B cell (primary cell): Measurements from ENCODE around the gene CALM1. TPM values are rescaled to one million over a fixed set of nuclear protein-coding genes. Genes with fewer than 3 reads are reported as not detected.

ENCODE experiments used
- ATAC-seq: fragments of 200-7000 bp; cut with Tn5 transposase; one replicate; pipeline ENCODE4 v1.10.0; 2021; ENCODE audit warnings: low read depth, mild to moderate bottlenecking, moderate number of reproducible peaks, moderate library complexity
- CTCF ChIA-PET: fragments of 350-600 bp; sonication (Branson Sonifier 250); formaldehyde crosslinking; loops from one replicate; lab custom pipeline; 2021; ENCODE audit warnings: antibody characterized with exemption, inconsistent platforms; lab: Charles Lee
- POLR2A ChIA-PET: fragments of 350-600 bp; sonication (Branson Sonifier 250); formaldehyde crosslinking; loops from one replicate; lab custom pipeline; 2021; ENCODE audit warnings: antibody characterized with exemption; lab: Charles Lee
- DNase-seq: peaks from one replicate; pipeline ENCODE4 v3.0.0; 2013
- H2AFZ ChIP-seq: 2 replicates; pipeline ENCODE4 v1.6.1; 2012; ENCODE audit warnings: mild to moderate bottlenecking, low read depth, low read length; ENCODE audit not compliant: insufficient read depth, poor library complexity, severe bottlenecking
- H3K27ac ChIP-seq, 2 donors: 1 replicate in 1 of 2; 2 replicates in 1 of 2; pipeline ENCODE4 v1.5.1; 2012 to 2013; ENCODE audit warnings: low read length in 2 of 2, mild to moderate bottlenecking in 2 of 2, moderate library complexity in 1 of 2
- H3K27me3 ChIP-seq, 4 experiments: fragments of 200-600 bp in 1 of 4; sonication (generic) in 1 of 4; replicated peaks in 1 of 4; 1 replicate in 2 of 4; 2 replicates in 2 of 4; pipeline versions ENCODE4 v1.6.1 to v1.7.0; 2013 to 2016; ENCODE audit warnings: low read length in 3 of 4, mild to moderate bottlenecking in 2 of 4, mixed read lengths in 1 of 4, moderate library complexity in 1 of 4; ENCODE audit not compliant: insufficient read depth in 4 of 4, control insufficient read depth in 3 of 4; ENCODE audit errors: control extremely low read depth in 1 of 4
- H3K36me3 ChIP-seq, 2 experiments: replicated peaks in 1 of 2; 1 replicate in 1 of 2; 2 replicates in 1 of 2; pipeline versions ENCODE4 v1.6.1 to v1.7.1; 2013; ENCODE audit warnings: low read length in 1 of 2; ENCODE audit not compliant: insufficient read depth in 2 of 2, control insufficient read depth in 1 of 2; ENCODE audit errors: control extremely low read depth in 1 of 2, extremely low read depth in 1 of 2
- H3K4me1 ChIP-seq, 2 donors: fragments of 200-600 bp in 1 of 2; sonication (generic) in 1 of 2; 1 replicate in 1 of 2; 2 replicates in 1 of 2; pipeline versions ENCODE4 v1.5.1 to v1.6.1; 2013 to 2017; ENCODE audit warnings: low read length in 2 of 2; ENCODE audit not compliant: control insufficient read depth in 2 of 2, insufficient read depth in 2 of 2
- H3K4me2 ChIP-seq: replicated peaks from 2 replicates; pipeline ENCODE3; 2012; ENCODE audit warnings: mild to moderate bottlenecking, low read depth, low read length; ENCODE audit not compliant: poor library complexity, severe bottlenecking
- H3K4me3 ChIP-seq, 5 experiments: fragments of 200-600 bp in 1 of 5; sonication (generic) in 1 of 5; 1 replicate in 3 of 5; 2 replicates in 2 of 5; pipeline versions ENCODE4 v1.5.1 to v1.7.0; 2011 to 2016; ENCODE audit warnings: low read length in 4 of 5, mild to moderate bottlenecking in 4 of 5, low read depth in 2 of 5, control low read depth in 1 of 5, moderate library complexity in 1 of 5; ENCODE audit not compliant: insufficient read depth in 1 of 5; ENCODE audit errors: control extremely low read depth in 1 of 5, extremely low read depth in 1 of 5
- H3K79me2 ChIP-seq: fragments of 200-600 bp; sonication (generic); one replicate; pipeline ENCODE4 v1.6.0; 2016; ENCODE audit warnings: low read length; ENCODE audit not compliant: control insufficient read depth, insufficient read depth
- H3K9ac ChIP-seq: fragments of 200-600 bp; sonication (generic); 2 replicates; pipeline ENCODE4 v1.6.1; 2017; ENCODE audit warnings: mild to moderate bottlenecking, low read length, moderate library complexity
- H3K9me3 ChIP-seq, 3 donors: one replicate each; pipeline versions ENCODE4 v1.6.1 to v1.7.1; 2013; ENCODE audit warnings: low read length in 2 of 3; ENCODE audit not compliant: control insufficient read depth in 2 of 3, insufficient read depth in 1 of 3; ENCODE audit errors: control extremely low read depth in 1 of 3
- H4K20me1 ChIP-seq: 2 replicates; pipeline ENCODE4 v1.6.0; 2012; ENCODE audit warnings: mild to moderate bottlenecking, low read length; ENCODE audit not compliant: insufficient read depth, control insufficient read depth, poor library complexity, severe bottlenecking
- H3K27ac Mint-ChIP-seq: one replicate; pipeline ENCODE4 v1.8.0; 2021; ENCODE audit warnings: mixed read lengths
- H3K27me3 Mint-ChIP-seq: one replicate; pipeline ENCODE4 v1.8.0; 2021; ENCODE audit warnings: mixed read lengths
- H3K4me1 Mint-ChIP-seq: one replicate; pipeline ENCODE4 v1.8.0; 2021; ENCODE audit warnings: mixed read lengths
- H3K4me3 Mint-ChIP-seq: one replicate; pipeline ENCODE4 v1.8.0; 2021; ENCODE audit warnings: mixed read lengths
- H3K9me3 Mint-ChIP-seq: one replicate; pipeline ENCODE4 v1.8.0; 2022; ENCODE audit warnings: mixed read lengths; ENCODE audit not compliant: insufficient read depth
- EZH2 ChIP-seq: IDR thresholded peaks from 2 replicates; pipeline ENCODE4 v1.6.1; 2012; ENCODE audit warnings: borderline replicate concordance, low read depth, mild to moderate bottlenecking, moderate library complexity, low read length; ENCODE audit not compliant: insufficient read depth, poor library complexity, severe bottlenecking
- WGBS: methylation state at CpG from one replicate; pipeline ENCODE4 v1.1.5; 2013; ENCODE audit warnings: missing lambda C conversion rate; ENCODE audit not compliant: insufficient coverage; 5-methylcytosine and 5-hydroxymethylcytosine counted together
- intact Hi-C: fragments of 100-400 bp; cut with micrococcal nuclease; formaldehyde crosslinking; loops from one replicate; pipeline ENCODE4 v1.10.0; 2022
- polyA plus RNA-seq: library from polyadenylated mRNA; depleted of rRNA; stranded (reverse); fragments of >200 nt; gene quantifications from 2 replicates; pipeline ENCODE4 v1.2.3, GENCODE V29; 2012
- total RNA-seq, 2 donors: library from RNA; stranded (reverse); fragments of 120-200 nt in 1 of 2; gene quantifications; 1 replicate in 1 of 2; 2 replicates in 1 of 2; pipeline versions ENCODE4 v1.2.3 to v1.2.4, GENCODE V29; 2013 to 2022
- TF ChIP-seq, protein P1 (sequence below): fragments of 200-600 bp; IDR thresholded peaks from one replicate; pipeline ENCODE4 v1.8.0; 2022; ENCODE audit warnings: antibody characterized with exemption, mild to moderate bottlenecking

CALM1 gene
- total and polyA plus RNA-seq, 2 donors (not counting 1 experiment from before 2014, with no cell fraction given) = 264 to 267 TPM

DNA sequence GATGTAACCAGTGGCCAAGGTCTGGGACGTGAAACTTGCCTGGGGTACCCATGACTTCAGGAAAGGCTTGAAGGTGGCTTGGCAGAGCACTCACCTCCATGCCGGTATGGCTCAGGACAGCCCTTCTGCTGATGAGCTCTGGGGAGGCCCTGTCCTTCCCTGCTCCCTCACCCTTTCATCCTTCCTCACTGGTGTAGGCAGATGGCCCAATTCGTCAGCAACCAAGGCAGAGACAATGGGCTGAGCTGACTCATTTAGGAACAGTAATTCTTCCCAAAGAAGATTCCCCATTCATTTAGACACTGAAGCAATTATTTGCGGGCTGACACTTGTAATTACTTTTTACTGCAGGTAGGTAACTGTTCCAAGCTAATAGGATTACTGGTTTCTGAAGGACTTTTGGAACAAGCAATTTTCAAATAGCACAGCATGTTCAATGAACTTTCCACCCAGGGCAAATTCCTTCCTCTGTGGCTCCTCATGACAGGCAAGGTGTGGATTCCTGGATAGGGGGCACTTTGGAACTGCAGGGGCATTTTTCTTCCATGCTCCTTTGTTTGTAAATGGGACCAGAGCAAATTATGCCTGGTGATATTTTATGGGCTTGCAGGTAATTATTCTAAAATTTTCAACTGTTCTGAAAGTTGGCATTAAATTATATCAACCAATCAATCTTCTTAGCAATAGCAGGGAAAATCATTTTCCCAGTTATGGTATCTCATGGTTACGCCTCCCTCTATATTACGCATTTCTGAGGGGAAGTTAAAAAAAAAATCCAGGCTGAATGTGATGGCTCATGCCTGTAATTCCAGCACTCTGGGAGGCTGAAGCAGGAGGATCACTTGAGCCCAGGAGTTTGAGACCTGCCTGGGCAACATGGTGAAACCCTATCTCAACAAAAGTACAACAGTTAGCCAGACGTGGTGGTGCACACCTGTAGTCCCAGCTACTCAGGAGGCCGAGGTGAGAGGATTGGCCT lies 41.0 kb upstream of the CALM1 start:
- no peaks in the 10 kb centered on the region for H3K4me1 ChIP-seq
- H3K27ac Mint-ChIP-seq = no peak overlapping the region
- ChIA-PET CTCF (interaction anchor here (0.7 kb wide), 1 partner anchor 155 kb away, joined by 3 read pairs; no protein-coding TSS in a partner anchor), POLR2A (no interaction called here)
- H3K27me3 Mint-ChIP-seq = peaks cover 24% of the 10 kb centered on the region
- DNase-seq (no peak), ATAC-seq (no peak)
- TF ChIP-seq, protein P1, sequence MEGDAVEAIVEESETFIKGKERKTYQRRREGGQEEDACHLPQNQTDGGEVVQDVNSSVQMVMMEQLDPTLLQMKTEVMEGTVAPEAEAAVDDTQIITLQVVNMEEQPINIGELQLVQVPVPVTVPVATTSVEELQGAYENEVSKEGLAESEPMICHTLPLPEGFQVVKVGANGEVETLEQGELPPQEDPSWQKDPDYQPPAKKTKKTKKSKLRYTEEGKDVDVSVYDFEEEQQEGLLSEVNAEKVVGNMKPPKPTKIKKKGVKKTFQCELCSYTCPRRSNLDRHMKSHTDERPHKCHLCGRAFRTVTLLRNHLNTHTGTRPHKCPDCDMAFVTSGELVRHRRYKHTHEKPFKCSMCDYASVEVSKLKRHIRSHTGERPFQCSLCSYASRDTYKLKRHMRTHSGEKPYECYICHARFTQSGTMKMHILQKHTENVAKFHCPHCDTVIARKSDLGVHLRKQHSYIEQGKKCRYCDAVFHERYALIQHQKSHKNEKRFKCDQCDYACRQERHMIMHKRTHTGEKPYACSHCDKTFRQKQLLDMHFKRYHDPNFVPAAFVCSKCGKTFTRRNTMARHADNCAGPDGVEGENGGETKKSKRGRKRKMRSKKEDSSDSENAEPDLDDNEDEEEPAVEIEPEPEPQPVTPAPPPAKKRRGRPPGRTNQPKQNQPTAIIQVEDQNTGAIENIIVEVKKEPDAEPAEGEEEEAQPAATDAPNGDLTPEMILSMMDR = no peak
- TF ChIP-seq EZH2 = no peak
- no peaks in the 10 kb centered on the region for H3K9me3 ChIP-seq
- 93% methylated on average over 5 of the region's 8 CpGs for WGBS
- intact Hi-C loops = no loop called here
- H3K4me1 Mint-ChIP-seq = no peaks in the 10 kb centered on the region
- no peak overlapping the region for H3K4me3 Mint-ChIP-seq
- H3K27me3 ChIP-seq = peaks cover 0 to 8% (median 0%) of the 10 kb centered on the region in 4 experiments
- H3K9ac ChIP-seq = no peak overlapping the region
- no peaks in the 10 kb centered on the region for H3K9me3 Mint-ChIP-seq
- no peaks in the 10 kb centered on the region for H3K36me3 ChIP-seq
- H2AFZ ChIP-seq = no peak overlapping the region
- no peak overlapping the region for H3K4me3 ChIP-seq
- H3K79me2 ChIP-seq = no peaks in the 10 kb centered on the region
- H4K20me1 ChIP-seq = no peaks in the 10 kb centered on the region
- H3K4me2 ChIP-seq = no peak overlapping the region
- no peak overlapping the region for H3K27ac ChIP-seq

DNA sequence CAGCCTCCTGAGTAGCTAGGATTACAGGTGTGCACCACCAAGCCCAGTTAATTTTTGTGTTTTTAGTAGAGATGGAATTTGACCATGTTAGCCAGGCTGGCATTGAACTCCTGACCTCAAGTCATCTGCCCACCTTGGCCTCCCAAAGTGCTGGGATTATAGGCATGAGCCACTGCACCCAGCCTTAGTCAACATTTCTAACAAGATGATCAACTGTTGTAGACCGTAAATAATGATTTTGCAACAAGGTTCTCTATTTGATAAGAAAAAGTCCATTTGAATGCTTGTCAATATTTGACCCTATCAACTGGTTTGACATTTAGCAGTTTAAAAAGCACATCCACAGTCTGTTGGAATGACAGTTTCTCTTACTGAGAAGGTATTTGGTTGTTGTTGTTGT lies 39.9 kb upstream of the CALM1 start:
- Mint-ChIP-seq H3K27me3 (peaks cover 24% of the 10 kb centered on the region), H3K4me3 (no peak overlapping the region), H3K27ac (no peak overlapping the region), H3K4me1 (no peaks in the 10 kb centered on the region), H3K9me3 (no peaks in the 10 kb centered on the region)
- ATAC-seq (no peak), DNase-seq (no peak)
- intact Hi-C loops = no loop called here
- ChIA-PET CTCF (no interaction called here), POLR2A (no interaction called here)
- Histone ChIP-seq H4K20me1 (no peaks in the 10 kb centered on the region), H3K9me3 (no peaks in the 10 kb centered on the region), H3K27ac (no peak overlapping the region), H3K9ac (no peak overlapping the region), H3K4me2 (no peak overlapping the region), H2AFZ (no peak overlapping the region), H3K79me2 (no peaks in the 10 kb centered on the region), H3K27me3 (peaks cover 0 to 8% (median 0%) of the 10 kb centered on the region in 4 experiments), H3K4me3 (no peak overlapping the region), H3K36me3 (no peaks in the 10 kb centered on the region), H3K4me1 (no peaks in the 10 kb centered on the region)
- no CpG with 5 or more reads among the region's 1 CpG for WGBS
- TF ChIP-seq, protein P1 = no peak
- no peak for TF ChIP-seq EZH2
